ENCODE measurements around the gene SCART1.

- TF ChIP-seq CTCF (IDR thresholded peaks at IDR 0.05), result no peak
- TF ChIP-seq POLR2A (IDR thresholded peaks at IDR 0.05), result no peak
These were observed 48.5 kb upstream of the SCART1 start for GRCh38 chr10:133405272-133405671.

Data from right lobe of liver (tissue), 4 donors.